Esophagus muscularis mucosa (tissue), 2 donors: Measurements from ENCODE around the gene MESP2.

Experiments
- POLR2A ChIP-seq: fragments of 450-650 bp; IDR thresholded peaks from one replicate; pipeline ENCODE4 v1.6.1; 2017; ENCODE audit warnings: antibody characterized with exemption, moderate library complexity, mild to moderate bottlenecking, low read depth
- POLR2AphosphoS5 ChIP-seq, 2 donors: sonication (generic); formaldehyde crosslinking; IDR thresholded peaks; one replicate each; pipeline ENCODE4 v1.6.1; 2017; ENCODE audit warnings: antibody characterized with exemption in 2 of 2

DNA sequence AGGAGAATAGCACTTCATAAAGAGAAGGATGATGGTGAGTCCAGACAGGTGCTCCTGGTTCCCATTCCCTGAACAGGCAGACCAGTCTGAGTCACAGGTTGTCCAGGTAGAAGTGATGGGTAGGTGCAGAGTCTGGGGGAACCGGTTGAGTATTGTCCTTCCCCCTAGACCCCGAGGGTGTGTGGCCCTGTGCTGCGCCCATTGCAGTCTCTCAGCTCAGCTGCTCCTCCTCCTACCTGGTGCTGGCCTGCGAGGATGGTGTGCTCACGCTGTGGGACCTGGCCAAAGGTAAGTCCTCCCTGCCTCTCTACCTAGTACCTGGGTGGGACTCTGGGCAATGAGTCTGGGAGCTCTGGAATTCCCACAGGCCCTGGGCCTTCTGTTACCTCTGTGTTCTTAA, 44.9 kb upstream of the MESP2 start:
- no peak for TF ChIP-seq POLR2AphosphoS5 (IDR thresholded peaks at IDR 0.05)
- no peak for TF ChIP-seq POLR2A
